Body of pancreas (tissue), 4 donors: ENCODE results near the gene KIF13A. TPM values are rescaled to one million over a fixed set of nuclear protein-coding genes. Genes with fewer than 3 reads are reported as not detected.

ENCODE experiments used
- ATAC-seq: fragments of 150-250 bp; one replicate; pipeline ENCODE4 v1.9.1; 2016
- DNase-seq, 4 donors: peaks; one replicate each; pipeline ENCODE4 v3.0.0-alpha.2; 2019
- H3K27ac ChIP-seq, 4 donors: fragments of 200-600 bp; sonication (generic); 1 replicate in 3 of 4; 2 replicates in 1 of 4; pipeline versions ENCODE4 v1.5.1 to v1.6.1; 2016 to 2019; ENCODE audit warnings: mild to moderate bottlenecking in 1 of 4, mixed read lengths in 1 of 4, moderate library complexity in 1 of 4
- H3K27me3 ChIP-seq, 2 donors: fragments of 200-600 bp; sonication (generic); one replicate each; pipeline ENCODE4 v1.6.0; 2016; ENCODE audit warnings: mild to moderate bottlenecking in 1 of 2
- H3K36me3 ChIP-seq, 2 donors: fragments of 200-600 bp; sonication (generic); replicated peaks in 1 of 2; 2 replicates each; pipeline ENCODE4 v1.5.1; 2016; ENCODE audit warnings: low read depth in 2 of 2; ENCODE audit not compliant: insufficient read depth in 1 of 2
- H3K4me1 ChIP-seq: fragments of 200-600 bp; sonication (generic); one replicate; pipeline ENCODE4 v1.6.0; 2016
- H3K4me3 ChIP-seq, 2 donors: fragments of 200-600 bp; sonication (generic); 1 replicate in 1 of 2; 2 replicates in 1 of 2; pipeline ENCODE4 v1.5.1; 2016 to 2019
- H3K9me3 ChIP-seq, 3 donors: fragments of 200-600 bp; sonication (generic); 1 replicate in 2 of 3; 2 replicates in 1 of 3; pipeline ENCODE4 v1.5.1; 2016
- POLR2A ChIP-seq, 3 donors: fragments of 450-650 bp; IDR thresholded peaks; one replicate each; pipeline ENCODE4 v1.6.1; 2016; ENCODE audit warnings: antibody characterized with exemption in 3 of 3, mild to moderate bottlenecking in 2 of 3
- WGBS, 2 donors: methylation state at CpG; one replicate each; pipeline ENCODE4 v1.1.5; 2017; 5-methylcytosine and 5-hydroxymethylcytosine counted together
- intact Hi-C: fragments of 100-400 bp; cut with DNase I; formaldehyde crosslinking; loops from one replicate; pipeline ENCODE4 v1.15.1; 2023
- total RNA-seq, 2 donors: library from RNA; depleted of rRNA; stranded (reverse); fragments of >200 nt; gene quantifications; one replicate each; pipeline ENCODE4 v1.1.0, GENCODE V29; 2016
- TF ChIP-seq, protein P1 (sequence below), 7 experiments: fragments of 450-650 bp in 4 of 7; fragments of 200-600 bp in 3 of 7; sonication (generic) in 3 of 7; IDR thresholded peaks; one replicate each; pipeline ENCODE4 v1.5.1; 2016 to 2019; ENCODE audit warnings: antibody characterized with exemption in 7 of 7

Gene KIF13A
- total RNA-seq, 2 donors from 2014 or later = 13.2 to 17.1 TPM

DNA sequence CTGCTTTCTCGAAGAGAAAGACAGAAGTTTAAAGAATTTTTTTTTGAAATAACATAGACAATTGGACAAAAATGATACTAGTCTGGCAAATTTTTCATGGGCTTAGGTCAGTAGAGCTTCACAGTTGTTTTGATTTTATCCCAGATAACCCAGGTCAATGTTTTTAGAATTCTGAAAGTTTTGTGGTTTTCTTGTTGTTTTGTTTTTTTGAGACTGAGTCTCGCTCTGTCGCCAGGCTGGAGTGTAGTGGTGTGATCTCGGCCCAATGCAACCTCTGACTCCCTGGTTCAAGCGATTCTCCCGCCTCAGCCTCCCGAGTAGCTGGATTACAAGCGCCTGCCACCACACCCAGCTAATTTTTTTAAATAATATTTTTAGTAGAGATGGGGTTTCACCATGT lies 22.8 kb downstream of the KIF13A start:
- TF ChIP-seq, protein P1, sequence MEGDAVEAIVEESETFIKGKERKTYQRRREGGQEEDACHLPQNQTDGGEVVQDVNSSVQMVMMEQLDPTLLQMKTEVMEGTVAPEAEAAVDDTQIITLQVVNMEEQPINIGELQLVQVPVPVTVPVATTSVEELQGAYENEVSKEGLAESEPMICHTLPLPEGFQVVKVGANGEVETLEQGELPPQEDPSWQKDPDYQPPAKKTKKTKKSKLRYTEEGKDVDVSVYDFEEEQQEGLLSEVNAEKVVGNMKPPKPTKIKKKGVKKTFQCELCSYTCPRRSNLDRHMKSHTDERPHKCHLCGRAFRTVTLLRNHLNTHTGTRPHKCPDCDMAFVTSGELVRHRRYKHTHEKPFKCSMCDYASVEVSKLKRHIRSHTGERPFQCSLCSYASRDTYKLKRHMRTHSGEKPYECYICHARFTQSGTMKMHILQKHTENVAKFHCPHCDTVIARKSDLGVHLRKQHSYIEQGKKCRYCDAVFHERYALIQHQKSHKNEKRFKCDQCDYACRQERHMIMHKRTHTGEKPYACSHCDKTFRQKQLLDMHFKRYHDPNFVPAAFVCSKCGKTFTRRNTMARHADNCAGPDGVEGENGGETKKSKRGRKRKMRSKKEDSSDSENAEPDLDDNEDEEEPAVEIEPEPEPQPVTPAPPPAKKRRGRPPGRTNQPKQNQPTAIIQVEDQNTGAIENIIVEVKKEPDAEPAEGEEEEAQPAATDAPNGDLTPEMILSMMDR (IDR thresholded peaks at IDR 0.05) = no peak
- no peak for TF ChIP-seq POLR2A (IDR thresholded peaks at IDR 0.05)
- 94% methylated on average over 8 of the region's 8 CpGs for WGBS, 2 donors
- Histone ChIP-seq H3K27me3 (no peaks in the 10 kb centered on the region), H3K4me3 (no peak overlapping the region), H3K27ac (no peak overlapping the region), H3K9me3 (no peaks in the 10 kb centered on the region), H3K4me1 (peaks cover 10% of the 10 kb centered on the region), H3K36me3 (no peaks in the 10 kb centered on the region)
- DNase-seq (no peak), ATAC-seq (no peak)
- intact Hi-C loops = no loop called here

DNA sequence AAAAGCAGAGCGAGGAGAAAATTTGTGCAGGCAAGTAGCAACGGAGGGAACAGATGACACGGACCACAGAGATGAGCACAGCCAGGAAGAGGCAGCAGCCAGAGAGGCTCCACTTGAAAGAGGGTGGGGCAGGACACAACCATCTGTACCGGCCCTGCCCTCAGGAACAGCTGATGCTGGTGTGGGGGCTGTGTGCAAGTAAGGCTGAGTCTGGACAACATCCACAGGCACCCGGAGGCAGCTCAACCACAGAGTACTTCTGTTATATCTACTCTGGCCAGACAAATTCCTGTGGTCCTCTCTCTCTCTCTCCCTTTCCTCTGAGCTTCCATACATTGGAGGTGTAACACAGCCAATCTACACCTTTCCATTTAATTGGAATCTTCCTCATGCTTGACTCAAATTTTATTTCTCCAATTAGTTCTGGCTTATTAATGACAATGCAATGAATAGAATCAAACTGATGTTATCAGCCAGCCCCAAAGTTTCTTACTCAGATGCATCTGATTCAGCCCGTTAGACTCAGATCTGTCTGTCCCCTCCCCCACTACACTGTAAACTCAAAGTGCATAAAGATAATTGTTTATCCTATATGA lies 24.9 kb downstream of the KIF13A start:
- ATAC-seq (peak; percentile 59), DNase-seq (peak in 3 of 4 donors; percentile 24 to 57 (median 31))
- Histone ChIP-seq H3K27ac (no peak overlapping the region), H3K4me3 (no peak overlapping the region), H3K36me3 (no peaks in the 10 kb centered on the region), H3K27me3 (no peaks in the 10 kb centered on the region), H3K4me1 (peaks cover 12% of the 10 kb centered on the region), H3K9me3 (no peaks in the 10 kb centered on the region)
- 69% methylated on average over 6 of the region's 6 CpGs for WGBS, 2 donors
- TF ChIP-seq, protein P1 (IDR thresholded peaks at IDR 0.05) = no peak
- intact Hi-C loops = no loop called here

GRCh38 chr6:17959302-17959701 lies 28.1 kb downstream of the KIF13A start:
- no peaks in the 10 kb centered on the region for H3K36me3 ChIP-seq
- H3K27me3 ChIP-seq = no peaks in the 10 kb centered on the region
- no peak overlapping the region for H3K27ac ChIP-seq
- TF ChIP-seq POLR2A (IDR thresholded peaks at IDR 0.05) = no peak
- TF ChIP-seq, protein P1 (IDR thresholded peaks at IDR 0.05) = no peak
- H3K4me1 ChIP-seq = peaks cover 4% of the 10 kb centered on the region
- DNase-seq = no peak
- ATAC-seq = no peak
- H3K9me3 ChIP-seq = no peaks in the 10 kb centered on the region
- H3K4me3 ChIP-seq = no peak overlapping the region
- WGBS, 2 donors = 88 to 97% methylated on average over 1 of the region's 1 CpG
- intact Hi-C loops = no loop called here

GRCh38 chr6:17957904-17958620 lies 29.4 kb downstream of the KIF13A start:
- H3K9me3 ChIP-seq = no peaks in the 10 kb centered on the region
- 73% methylated on average over 4 of the region's 4 CpGs for WGBS, 2 donors
- peaks cover 4% of the 10 kb centered on the region for H3K4me1 ChIP-seq
- no peaks in the 10 kb centered on the region for H3K27me3 ChIP-seq
- H3K27ac ChIP-seq = no peak overlapping the region
- no peaks in the 10 kb centered on the region for H3K36me3 ChIP-seq
- no peak overlapping the region for H3K4me3 ChIP-seq
- intact Hi-C loops = no loop called here
- TF ChIP-seq, protein P1 (IDR thresholded peaks at IDR 0.05) = no peak
- ATAC-seq (no peak), DNase-seq (no peak)

DNA sequence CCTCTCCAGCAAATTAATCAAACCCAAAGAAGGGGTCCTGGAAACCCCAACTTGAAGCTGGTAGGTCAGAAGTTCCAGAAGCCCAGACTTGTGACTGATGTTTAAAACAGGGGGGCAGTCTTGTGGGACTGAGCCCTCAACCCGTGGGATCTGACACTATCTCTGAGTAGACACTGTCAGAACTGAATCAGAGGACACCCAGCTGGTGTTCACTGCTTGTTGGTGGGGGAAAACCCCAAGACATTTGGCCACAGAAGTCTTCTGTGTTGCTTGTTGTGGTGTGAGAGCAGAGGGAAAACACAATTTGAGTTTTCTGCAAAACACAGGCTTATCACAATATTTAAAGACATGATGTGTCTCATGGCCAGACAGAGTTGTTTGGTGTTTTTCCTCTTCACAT lies 29.9 kb downstream of the KIF13A start:
- 11 to 25% methylated on average over 1 of the region's 1 CpG for WGBS, 2 donors
- H3K4me3 ChIP-seq = no peak overlapping the region
- intact Hi-C loops = no loop called here
- no peak overlapping the region for H3K27ac ChIP-seq
- TF ChIP-seq, protein P1 (IDR thresholded peaks at IDR 0.05) = no peak
- ATAC-seq = no peak
- no peak for DNase-seq
- no peaks in the 10 kb centered on the region for H3K27me3 ChIP-seq
- no peaks in the 10 kb centered on the region for H3K36me3 ChIP-seq
- H3K4me1 ChIP-seq = peaks cover 4% of the 10 kb centered on the region
- H3K9me3 ChIP-seq = no peaks in the 10 kb centered on the region
